ENCODE results near the gene FSD2. TPM values are rescaled to one million over a fixed set of nuclear protein-coding genes. Genes with fewer than 3 reads are reported as not detected.

Gene FSD2
- total and polyA plus RNA-seq, 10 of the 15 experiments (the other 5 are each of a cell fraction or from before 2014, with no cell fraction given), result under 0.01 to 0.39 (median 0.07) TPM; not detected in 3

DNA sequence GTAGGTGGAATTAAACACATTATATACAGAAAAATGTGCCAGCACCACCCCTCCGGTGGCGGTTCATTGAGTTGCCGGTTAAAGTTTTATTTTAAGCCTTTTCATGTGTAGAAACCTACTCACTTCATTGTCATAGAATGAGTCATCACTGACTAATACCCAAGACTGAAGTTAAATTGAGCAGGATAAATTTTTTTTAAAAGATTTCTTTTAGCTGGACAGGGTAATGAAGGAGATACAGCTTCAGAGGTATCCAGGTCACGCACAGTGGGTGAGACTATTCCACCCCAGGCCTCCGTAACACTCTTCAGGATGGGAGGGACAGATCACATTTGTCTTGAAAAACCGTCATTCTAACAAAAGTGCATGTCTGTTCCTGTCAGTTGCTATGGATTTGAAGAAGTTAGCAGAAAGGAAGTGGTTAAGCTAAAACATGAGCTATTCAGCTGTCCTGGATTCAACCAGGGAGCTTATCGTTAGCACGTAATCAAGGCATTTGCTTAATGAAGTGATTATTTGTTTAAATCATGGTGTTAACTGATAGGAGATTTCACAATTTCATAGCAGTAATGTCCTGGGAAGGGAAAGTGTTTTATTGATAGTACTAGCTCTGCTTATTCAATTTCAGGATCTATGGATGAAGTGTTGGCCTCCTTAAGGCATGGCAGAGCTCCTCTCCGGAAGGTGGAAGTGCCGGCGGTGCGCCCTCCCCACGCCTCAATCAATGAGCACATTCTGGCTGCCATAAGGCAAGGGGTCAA lies 26.9 kb upstream of the FSD2 start (continued):
- TF ChIP-seq EP300 (IDR thresholded peaks at IDR 0.05; ENCODE audit: borderline replicate concordance in 1 of 2, control insufficient read depth in 1 of 2, low read depth in 2 of 2, low read length in 2 of 2) (peak in 1 of 2 experiments; percentile 65; a peak in 2 of 4 replicates), RBBP5 (conservative IDR thresholded peaks at IDR 0.05) (no peak), SRF (IDR thresholded peaks at IDR 0.05; ENCODE audit: low read depth in 2 of 2, low read length in 2 of 2) (peak in 1 of 2 experiments; percentile 61; a peak in 1 of 4 replicates), RCOR1 (conservative IDR thresholded peaks at IDR 0.05; ENCODE audit: low read depth, low read length) (no peak), MTA2 (IDR thresholded peaks at IDR 0.05; ENCODE audit: low read depth) (peak; percentile 85), CREB1 (IDR thresholded peaks at IDR 0.05; ENCODE audit: low read depth) (peak; percentile 59; the same call in 1 of the 2 replicates), RB1 (IDR thresholded peaks at IDR 0.05; ENCODE audit: borderline replicate concordance) (no peak), ESRRA (IDR thresholded peaks at IDR 0.05; ENCODE audit: low read length) (no peak), NBN (IDR thresholded peaks at IDR 0.05) (peak; percentile 68), HCFC1 (IDR thresholded peaks at IDR 0.05; ENCODE audit: low read length) (no peak), LARP7 (IDR thresholded peaks at IDR 0.05) (no peak)
- TF ChIP-seq, protein P1, sequence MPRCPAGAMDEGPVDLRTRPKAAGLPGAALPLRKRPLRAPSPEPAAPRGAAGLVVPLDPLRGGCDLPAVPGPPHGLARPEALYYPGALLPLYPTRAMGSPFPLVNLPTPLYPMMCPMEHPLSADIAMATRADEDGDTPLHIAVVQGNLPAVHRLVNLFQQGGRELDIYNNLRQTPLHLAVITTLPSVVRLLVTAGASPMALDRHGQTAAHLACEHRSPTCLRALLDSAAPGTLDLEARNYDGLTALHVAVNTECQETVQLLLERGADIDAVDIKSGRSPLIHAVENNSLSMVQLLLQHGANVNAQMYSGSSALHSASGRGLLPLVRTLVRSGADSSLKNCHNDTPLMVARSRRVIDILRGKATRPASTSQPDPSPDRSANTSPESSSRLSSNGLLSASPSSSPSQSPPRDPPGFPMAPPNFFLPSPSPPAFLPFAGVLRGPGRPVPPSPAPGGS (IDR thresholded peaks at IDR 0.05; ENCODE audit: borderline replicate concordance, insufficient read depth, low read depth, low read length, poor library complexity, severe bottlenecking), result peak; percentile 65
- TF ChIP-seq, protein P2, sequence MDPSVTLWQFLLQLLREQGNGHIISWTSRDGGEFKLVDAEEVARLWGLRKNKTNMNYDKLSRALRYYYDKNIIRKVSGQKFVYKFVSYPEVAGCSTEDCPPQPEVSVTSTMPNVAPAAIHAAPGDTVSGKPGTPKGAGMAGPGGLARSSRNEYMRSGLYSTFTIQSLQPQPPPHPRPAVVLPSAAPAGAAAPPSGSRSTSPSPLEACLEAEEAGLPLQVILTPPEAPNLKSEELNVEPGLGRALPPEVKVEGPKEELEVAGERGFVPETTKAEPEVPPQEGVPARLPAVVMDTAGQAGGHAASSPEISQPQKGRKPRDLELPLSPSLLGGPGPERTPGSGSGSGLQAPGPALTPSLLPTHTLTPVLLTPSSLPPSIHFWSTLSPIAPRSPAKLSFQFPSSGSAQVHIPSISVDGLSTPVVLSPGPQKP (IDR thresholded peaks at IDR 0.05; ENCODE audit: low read depth, low read length), result no peak

Measured in GM12878 (cell line).